A549 (cell line): ENCODE data around the gene CCDC78.
A peak's percentile ranks its signal among the peaks of the same experiment; 100 is the strongest.

Source experiments
- ESRRA ChIP-seq: fragments of 150-350 bp; IDR thresholded peaks from 2 replicates; pipeline ENCODE4 v1.6.1; 2014; ENCODE audit warnings: mild to moderate bottlenecking, low read length, borderline replicate concordance
- JUNB ChIP-seq: fragments of >200 bp; sonication (Bioruptor Twin); formaldehyde crosslinking; IDR thresholded peaks from 2 replicates; pipeline ENCODE4 v1.6.1; 2016
- KDM1A ChIP-seq: fragments of 200-600 bp; sonication (generic); IDR thresholded peaks from 2 replicates; pipeline ENCODE4 v1.6.1; 2016; ENCODE audit warnings: low read depth, mild to moderate bottlenecking
- NFE2L2 ChIP-seq: fragments of 150-350 bp; conservative IDR thresholded peaks from 2 replicates; pipeline ENCODE4 v1.6.1; 2014; ENCODE audit warnings: low read length
- POLR2A ChIP-seq: IDR thresholded peaks from 2 replicates; pipeline ENCODE4 v1.6.1; 2012; ENCODE audit warnings: mild to moderate bottlenecking, low read length
- POLR2AphosphoS2 ChIP-seq: conservative IDR thresholded peaks from 2 replicates; pipeline ENCODE4 v1.6.1; 2012; ENCODE audit warnings: low read length, improper control_type of control experiment, inconsistent platforms
- RAD21 ChIP-seq, 2 experiments: fragments of >200 bp in 1 of 2; sonication (Bioruptor Twin) in 1 of 2; formaldehyde crosslinking in 1 of 2; IDR thresholded peaks in 1 of 2; conservative IDR thresholded peaks in 1 of 2; 2 replicates in 1 of 2; 3 replicates in 1 of 2; pipeline ENCODE4 v1.6.1; 2012 to 2018; ENCODE audit warnings: inconsistent platforms in 1 of 2
- RCOR1 ChIP-seq: fragments of 150-350 bp; IDR thresholded peaks from 2 replicates; pipeline ENCODE4 v1.6.1; 2014; ENCODE audit warnings: antibody characterized with exemption, low read length, low read depth
- TF ChIP-seq, protein P1 (sequence below): fragments of >200 bp; sonication (Bioruptor Twin); formaldehyde crosslinking; IDR thresholded peaks from 3 replicates; pipeline ENCODE4 v1.5.1; 2016
- TF ChIP-seq, protein P2 (sequence below): fragments of >200 bp; sonication (Bioruptor Twin); formaldehyde crosslinking; IDR thresholded peaks from 3 replicates; pipeline ENCODE4 v1.6.1; 2016
- TF ChIP-seq, protein P3 (sequence below): IDR thresholded peaks from 2 replicates; pipeline ENCODE4 v1.6.1; 2012

GRCh38 chr16:715477-716199, 10.6 kb downstream of the CCDC78 start:
- TF ChIP-seq RCOR1 (no peak), POLR2A (no peak), ESRRA (no peak), RAD21 (conservative IDR thresholded peaks at IDR 0.05 in 1 of 2, IDR thresholded peaks at IDR 0.05 in 1 of 2) (no peak; a peak in 1 of 5 replicates), POLR2AphosphoS2 (no peak), NFE2L2 (no peak), JUNB (no peak), KDM1A (no peak)
- TF ChIP-seq, protein P1, sequence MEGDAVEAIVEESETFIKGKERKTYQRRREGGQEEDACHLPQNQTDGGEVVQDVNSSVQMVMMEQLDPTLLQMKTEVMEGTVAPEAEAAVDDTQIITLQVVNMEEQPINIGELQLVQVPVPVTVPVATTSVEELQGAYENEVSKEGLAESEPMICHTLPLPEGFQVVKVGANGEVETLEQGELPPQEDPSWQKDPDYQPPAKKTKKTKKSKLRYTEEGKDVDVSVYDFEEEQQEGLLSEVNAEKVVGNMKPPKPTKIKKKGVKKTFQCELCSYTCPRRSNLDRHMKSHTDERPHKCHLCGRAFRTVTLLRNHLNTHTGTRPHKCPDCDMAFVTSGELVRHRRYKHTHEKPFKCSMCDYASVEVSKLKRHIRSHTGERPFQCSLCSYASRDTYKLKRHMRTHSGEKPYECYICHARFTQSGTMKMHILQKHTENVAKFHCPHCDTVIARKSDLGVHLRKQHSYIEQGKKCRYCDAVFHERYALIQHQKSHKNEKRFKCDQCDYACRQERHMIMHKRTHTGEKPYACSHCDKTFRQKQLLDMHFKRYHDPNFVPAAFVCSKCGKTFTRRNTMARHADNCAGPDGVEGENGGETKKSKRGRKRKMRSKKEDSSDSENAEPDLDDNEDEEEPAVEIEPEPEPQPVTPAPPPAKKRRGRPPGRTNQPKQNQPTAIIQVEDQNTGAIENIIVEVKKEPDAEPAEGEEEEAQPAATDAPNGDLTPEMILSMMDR: peak; percentile 61
- TF ChIP-seq, protein P2, sequence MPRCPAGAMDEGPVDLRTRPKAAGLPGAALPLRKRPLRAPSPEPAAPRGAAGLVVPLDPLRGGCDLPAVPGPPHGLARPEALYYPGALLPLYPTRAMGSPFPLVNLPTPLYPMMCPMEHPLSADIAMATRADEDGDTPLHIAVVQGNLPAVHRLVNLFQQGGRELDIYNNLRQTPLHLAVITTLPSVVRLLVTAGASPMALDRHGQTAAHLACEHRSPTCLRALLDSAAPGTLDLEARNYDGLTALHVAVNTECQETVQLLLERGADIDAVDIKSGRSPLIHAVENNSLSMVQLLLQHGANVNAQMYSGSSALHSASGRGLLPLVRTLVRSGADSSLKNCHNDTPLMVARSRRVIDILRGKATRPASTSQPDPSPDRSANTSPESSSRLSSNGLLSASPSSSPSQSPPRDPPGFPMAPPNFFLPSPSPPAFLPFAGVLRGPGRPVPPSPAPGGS: no peak
- TF ChIP-seq, protein P3, sequence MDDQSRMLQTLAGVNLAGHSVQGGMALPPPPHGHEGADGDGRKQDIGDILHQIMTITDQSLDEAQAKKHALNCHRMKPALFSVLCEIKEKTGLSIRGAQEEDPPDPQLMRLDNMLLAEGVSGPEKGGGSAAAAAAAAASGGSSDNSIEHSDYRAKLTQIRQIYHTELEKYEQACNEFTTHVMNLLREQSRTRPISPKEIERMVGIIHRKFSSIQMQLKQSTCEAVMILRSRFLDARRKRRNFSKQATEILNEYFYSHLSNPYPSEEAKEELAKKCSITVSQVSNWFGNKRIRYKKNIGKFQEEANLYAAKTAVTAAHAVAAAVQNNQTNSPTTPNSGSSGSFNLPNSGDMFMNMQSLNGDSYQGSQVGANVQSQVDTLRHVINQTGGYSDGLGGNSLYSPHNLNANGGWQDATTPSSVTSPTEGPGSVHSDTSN: peak; percentile 29; the same call in 1 of the 2 replicates
